Fibroblast of gingiva (primary cell): ENCODE results near the gene ROR1.
A peak's percentile ranks its signal among the peaks of the same experiment; 100 is the strongest.
"Not testable (repeated sequence)": the region's sequence is repeated elsewhere in the genome, so short reads cannot be mapped to it uniquely, and the experiment has no call there.

ENCODE experiments used
- DNase-seq: peaks from one replicate; pipeline ENCODE4 v3.0.0-alpha.2; 2011; ENCODE audit warnings: low read depth

The ROR1 gene

DNA sequence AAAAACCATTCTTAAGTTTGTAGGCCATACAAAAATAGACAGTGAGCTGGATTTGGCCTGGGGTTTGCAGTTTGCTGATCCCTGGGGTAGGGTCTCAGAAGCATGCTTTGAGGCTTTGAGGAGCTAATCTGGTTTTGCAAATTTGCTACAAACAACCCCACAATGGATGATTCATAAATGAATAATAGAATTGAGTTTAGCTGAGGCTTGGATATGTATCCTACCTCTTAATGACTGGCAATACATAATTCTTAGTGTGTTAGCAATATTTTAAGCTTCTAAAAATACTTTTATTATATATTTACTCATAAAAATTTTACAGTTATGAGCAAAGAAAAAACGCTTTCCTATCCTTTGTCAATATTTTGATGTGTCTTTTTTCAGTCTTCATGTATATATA is 50.6 kb downstream of the ROR1 start:
- DNase-seq = no peak

GRCh38 chr1:63825111-63825510 is 51.3 kb downstream of the ROR1 start:
- DNase-seq = no peak

GRCh38 chr1:63826246-63826861 is 52.5 kb downstream of the ROR1 start:
- DNase-seq = not testable (repeated sequence)

- peak; percentile 34 for DNase-seq
Measured at GRCh38 chr1:63827411-63828321, 53.8 kb downstream of the ROR1 start.

GRCh38 chr1:63828322-63829044 is 54.7 kb downstream of the ROR1 start:
- DNase-seq = no peak

GRCh38 chr1:63829349-63830327 is 55.8 kb downstream of the ROR1 start:
- DNase-seq = peak; percentile 76

GRCh38 chr1:63831409-63831808 is 57.6 kb downstream of the ROR1 start:
- no peak for DNase-seq

DNA sequence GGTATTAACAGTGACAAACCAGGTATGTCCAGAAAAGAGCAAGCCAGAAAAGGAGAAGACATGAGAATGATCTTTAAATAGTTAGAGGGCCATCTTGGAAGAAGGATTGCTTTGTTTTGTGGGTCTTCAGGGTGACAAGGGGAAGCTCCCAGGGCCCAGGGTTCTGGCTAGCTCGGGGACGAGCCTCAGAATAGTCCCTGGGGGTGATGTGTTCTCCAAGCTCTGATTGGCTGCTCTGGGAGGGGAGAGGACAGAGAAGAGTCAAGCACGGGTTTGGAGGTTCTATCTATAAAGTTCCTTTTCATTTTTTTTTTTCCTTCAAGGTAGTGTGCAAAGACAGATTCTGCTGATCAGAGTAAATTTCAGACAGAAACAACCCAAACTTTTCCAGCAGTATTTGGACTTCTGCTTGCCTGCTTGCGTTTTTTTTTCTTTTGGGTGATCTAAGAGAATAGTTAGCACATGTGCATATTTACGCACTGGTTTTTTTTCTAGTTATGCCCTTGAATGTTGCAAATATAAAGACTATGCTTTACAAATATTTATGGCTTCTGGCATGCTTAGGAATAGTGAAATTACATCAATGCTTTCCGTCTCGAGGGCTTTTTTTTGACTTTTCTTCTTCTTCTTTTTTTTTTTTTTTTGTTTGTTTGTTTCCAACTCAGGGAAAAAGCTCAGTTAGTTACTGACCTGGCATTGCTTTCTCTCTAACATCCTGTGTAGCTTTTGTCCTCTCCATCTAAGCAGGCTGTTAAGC is 59.7 kb downstream of the ROR1 start:
- peak; percentile 38 for DNase-seq

DNA sequence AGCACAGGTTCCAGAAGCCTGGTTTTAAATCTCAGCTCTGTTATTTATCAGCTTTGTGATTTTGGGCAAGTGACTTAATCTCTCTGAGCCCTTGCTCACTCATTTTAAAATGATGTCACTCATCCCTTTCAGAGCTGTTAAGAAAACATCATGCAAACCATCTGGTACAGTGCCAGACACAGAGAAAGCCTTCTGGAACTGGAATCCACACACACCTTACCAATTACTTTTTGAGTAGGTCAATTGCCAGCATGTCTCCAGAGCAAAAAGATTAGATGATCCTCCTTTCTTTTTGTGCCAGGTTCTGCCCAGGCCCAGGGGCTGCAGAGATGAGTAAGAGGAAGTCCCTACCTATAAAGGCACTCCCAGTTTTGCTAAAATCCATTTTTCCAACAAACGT is 61.3 kb downstream of the ROR1 start:
- no peak for DNase-seq

GRCh38 chr1:63836374-63836773 is 62.6 kb downstream of the ROR1 start:
- DNase-seq = no peak

DNA sequence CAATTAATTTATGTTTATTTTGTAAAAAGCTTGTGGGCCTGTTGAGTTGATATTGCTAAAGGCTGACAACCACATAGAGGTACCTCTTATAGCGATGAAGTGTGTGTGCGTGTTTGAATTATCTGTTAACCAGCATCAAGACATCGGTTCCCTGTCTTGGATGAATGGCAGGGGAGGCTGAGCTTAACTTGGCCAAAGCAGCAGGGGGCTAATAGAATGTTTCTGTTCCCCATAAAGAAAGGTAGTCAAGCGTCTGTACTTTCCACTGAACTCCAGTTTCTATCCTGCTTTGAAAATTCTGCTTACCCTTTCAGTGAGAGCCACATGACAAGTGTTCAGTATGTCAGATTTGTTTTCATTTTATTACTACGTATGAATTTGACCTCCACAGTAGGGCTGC is 63.0 kb downstream of the ROR1 start:
- no peak for DNase-seq

- DNase-seq = no peak
Measured at GRCh38 chr1:63843010-63843409, 69.2 kb downstream of the ROR1 start.

- DNase-seq = no peak
Measured at GRCh38 chr1:63843884-63844283, 70.1 kb downstream of the ROR1 start.

- no peak for DNase-seq
Measured at GRCh38 chr1:63845346-63845745, 71.5 kb downstream of the ROR1 start.

DNA sequence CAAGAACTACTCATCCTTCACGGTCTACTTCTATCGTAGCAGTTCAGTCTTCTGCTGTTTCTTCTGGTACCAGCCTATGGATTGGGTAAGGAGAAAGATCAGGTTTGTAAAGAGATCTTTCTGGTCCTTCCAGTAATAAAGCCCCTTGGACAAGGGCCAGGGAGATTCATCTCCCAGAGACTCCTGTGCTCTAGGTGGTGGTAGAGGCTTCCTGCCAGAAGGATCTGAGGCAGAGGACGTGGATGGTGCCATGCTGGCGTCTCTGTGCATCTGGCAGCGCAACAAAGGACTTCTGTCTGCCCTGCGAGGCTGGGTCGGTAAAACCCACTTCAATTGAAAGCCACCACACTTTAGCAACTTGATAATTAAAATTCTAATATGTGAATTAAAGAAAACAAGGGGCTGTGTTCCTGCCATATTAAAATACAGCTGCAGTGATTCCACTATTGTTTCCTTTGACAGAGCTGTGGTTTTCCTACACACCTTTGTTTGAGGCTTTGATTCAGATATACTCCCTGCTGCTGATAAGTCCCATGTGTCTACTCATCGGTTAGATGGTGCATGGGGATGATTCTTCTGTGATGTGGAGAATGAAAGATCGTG is 73.6 kb downstream of the ROR1 start:
- no peak for DNase-seq

- DNase-seq = no peak
Measured at GRCh38 chr1:63848733-63849132, 74.9 kb downstream of the ROR1 start.

DNA sequence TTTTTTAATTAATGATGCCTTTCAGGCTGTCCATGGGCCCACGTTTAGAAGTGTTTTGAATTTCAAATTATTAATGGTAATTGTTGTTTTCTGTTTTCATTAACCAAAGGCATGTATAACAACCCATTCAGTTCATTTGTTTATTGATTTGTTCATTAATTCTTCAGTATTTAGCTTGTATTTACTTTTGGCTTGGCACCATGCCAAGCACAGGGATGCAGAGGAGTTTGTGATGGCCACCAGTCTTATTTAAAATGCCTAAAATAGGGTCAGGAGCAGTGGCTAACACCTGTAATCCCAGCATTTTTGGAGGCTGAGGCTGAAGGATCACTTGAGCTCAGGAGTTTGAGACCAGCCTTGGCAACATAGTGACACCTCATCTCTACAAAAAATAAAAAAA is 75.3 kb downstream of the ROR1 start:
- no peak for DNase-seq

- no peak for DNase-seq
Measured at GRCh38 chr1:63854091-63854490, 80.3 kb downstream of the ROR1 start.

DNA sequence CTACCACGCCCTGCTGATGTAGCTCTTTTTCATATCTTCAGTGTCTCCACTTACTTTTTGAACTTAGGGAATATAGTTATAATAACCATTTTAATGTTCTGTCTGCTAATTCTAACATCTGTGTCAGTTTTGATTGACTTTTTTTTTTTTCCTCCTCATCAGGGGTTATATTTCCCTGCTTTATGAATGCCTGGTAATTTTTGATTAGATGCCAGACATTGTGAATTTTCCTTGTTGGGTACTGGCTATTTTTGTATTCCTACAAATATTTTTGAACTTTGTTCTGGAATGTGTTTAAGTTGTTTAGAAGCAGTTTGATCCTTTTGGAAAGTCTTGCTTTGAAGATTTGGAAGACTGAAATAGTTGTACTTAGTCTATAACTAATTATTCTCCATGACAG is 82.1 kb downstream of the ROR1 start:
- no peak for DNase-seq

DNA sequence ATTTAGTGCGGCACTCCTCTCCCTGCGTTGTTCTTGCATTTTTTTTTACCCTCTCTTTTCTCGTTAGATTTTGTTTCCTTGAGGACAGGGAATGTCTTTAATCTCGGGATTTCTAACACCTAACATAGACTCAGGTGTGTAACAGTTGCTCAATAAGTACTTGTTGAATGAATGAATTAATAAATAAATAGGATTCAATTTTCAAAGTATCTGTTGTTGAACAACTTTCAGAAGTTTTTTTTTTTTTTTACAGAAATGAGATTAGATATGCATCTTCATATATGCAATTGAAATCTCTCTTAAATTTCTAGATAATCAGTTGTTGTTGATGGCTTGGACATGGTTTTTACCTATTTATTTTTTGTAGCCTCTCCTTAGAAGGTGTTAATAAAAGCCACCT is 83.1 kb downstream of the ROR1 start:
- no peak for DNase-seq

GRCh38 chr1:63857478-63857877 is 83.7 kb downstream of the ROR1 start:
- no peak for DNase-seq
